GM12892 (cell line): ENCODE measurements around the gene TRAPPC4.

ENCODE experiments used
- POLR2A ChIP-seq: IDR thresholded peaks from 2 replicates; pipeline ENCODE4 v1.6.1; 2011; ENCODE audit warnings: low read depth, low read length, control low read depth
- POLR2AphosphoS5 ChIP-seq: IDR thresholded peaks from 2 replicates; pipeline ENCODE4 v1.6.1; 2011; ENCODE audit warnings: low read depth, low read length, control low read depth
- TAF1 ChIP-seq: IDR thresholded peaks from 2 replicates; pipeline ENCODE4 v1.6.1; 2011; ENCODE audit warnings: low read depth, mild to moderate bottlenecking, control low read depth, low read length, borderline replicate concordance

DNA sequence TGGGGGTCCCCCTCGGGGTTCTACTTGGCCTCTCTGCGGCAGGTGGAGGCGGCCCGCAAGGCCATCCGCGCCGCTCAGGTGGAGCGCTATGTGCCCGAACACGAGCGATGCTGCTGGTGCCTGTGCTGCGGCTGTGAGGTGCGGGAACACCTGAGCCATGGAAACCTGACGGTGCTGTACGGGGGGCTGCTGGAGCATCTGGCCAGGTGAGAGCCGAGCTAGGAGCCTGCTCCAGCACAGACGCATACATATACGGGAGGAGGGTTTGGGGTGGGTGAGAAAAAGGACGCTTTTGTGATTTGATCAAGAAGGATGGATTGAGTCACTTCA is 20.2 kb upstream of the TRAPPC4 start:
- no peak for TF ChIP-seq POLR2A
- TF ChIP-seq TAF1 = no peak
- TF ChIP-seq POLR2AphosphoS5 = no peak
